Epidermal melanocyte (primary cell): ENCODE measurements around the gene EVL.

Source experiments
- DNase-seq: peaks from one replicate; pipeline ENCODE4 v3.0.0; 2011; ENCODE audit warnings: low spot score; ENCODE audit not compliant: insufficient read length

The EVL gene

GRCh38 chr14:100127853-100128455 is 62.7 kb downstream of the EVL start:
- no peak for DNase-seq

- no peak for DNase-seq
Measured at GRCh38 chr14:100128688-100129087, 63.5 kb downstream of the EVL start.

- peak; percentile 23 for DNase-seq
Measured at GRCh38 chr14:100129161-100129589, 64.0 kb downstream of the EVL start.

- no peak for DNase-seq
Measured at GRCh38 chr14:100130521-100130920, 65.3 kb downstream of the EVL start.

- DNase-seq = no peak
Measured at GRCh38 chr14:100131181-100131580, 66.0 kb downstream of the EVL start.

GRCh38 chr14:100132161-100132902 is 67.1 kb downstream of the EVL start:
- DNase-seq = no peak

- DNase-seq = no peak
Measured at GRCh38 chr14:100132903-100133510, 67.8 kb downstream of the EVL start.

GRCh38 chr14:100134586-100134985 is 69.4 kb downstream of the EVL start:
- no peak for DNase-seq

- no peak for DNase-seq
Measured at GRCh38 chr14:100135073-100135472, 69.9 kb downstream of the EVL start.

GRCh38 chr14:100135784-100136183 is 70.6 kb downstream of the EVL start:
- no peak for DNase-seq

GRCh38 chr14:100137173-100137572 is 72.0 kb downstream of the EVL start:
- DNase-seq = no peak

GRCh38 chr14:100138082-100138787 is 73.0 kb downstream of the EVL start:
- no peak for DNase-seq

GRCh38 chr14:100138955-100139354 is 73.7 kb downstream of the EVL start:
- DNase-seq = no peak

GRCh38 chr14:100140452-100141078 is 75.3 kb downstream of the EVL start:
- no peak for DNase-seq

GRCh38 chr14:100141098-100141497 is 75.9 kb downstream of the EVL start:
- no peak for DNase-seq

- no peak for DNase-seq
Measured at GRCh38 chr14:100142073-100143040, 77.1 kb downstream of the EVL start.

- DNase-seq = no peak
Measured at GRCh38 chr14:100143523-100143922, 78.3 kb downstream of the EVL start.

GRCh38 chr14:100143934-100144333 is 78.7 kb downstream of the EVL start:
- DNase-seq = no peak

- DNase-seq = no peak
Measured at GRCh38 chr14:100144645-100144995, 79.4 kb downstream of the EVL start.

GRCh38 chr14:100144996-100145646 is 79.9 kb downstream of the EVL start:
- DNase-seq = no peak
